ENCODE measurements around the gene TLR3.

Gene TLR3

DNA sequence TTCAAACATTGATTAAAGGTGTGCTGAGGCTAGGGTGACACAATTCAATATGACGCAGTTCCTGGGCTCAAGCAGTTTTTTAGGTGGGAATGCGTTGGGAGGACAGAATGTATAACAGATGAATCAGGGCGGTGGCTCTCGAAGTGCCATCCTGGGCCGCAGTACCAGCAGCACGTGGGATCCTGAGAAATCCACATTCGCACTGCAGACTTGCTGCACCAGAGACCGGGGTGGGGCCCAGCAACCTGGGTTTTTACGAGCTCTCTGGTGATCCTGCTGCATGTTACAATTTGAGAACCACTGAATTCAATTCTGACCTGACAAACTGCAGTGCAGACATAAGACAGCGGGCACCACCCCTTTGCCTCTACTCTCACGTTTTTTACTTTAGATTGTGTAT is 65.9 kb downstream of the TLR3 start:
- TF ChIP-seq, protein P1, sequence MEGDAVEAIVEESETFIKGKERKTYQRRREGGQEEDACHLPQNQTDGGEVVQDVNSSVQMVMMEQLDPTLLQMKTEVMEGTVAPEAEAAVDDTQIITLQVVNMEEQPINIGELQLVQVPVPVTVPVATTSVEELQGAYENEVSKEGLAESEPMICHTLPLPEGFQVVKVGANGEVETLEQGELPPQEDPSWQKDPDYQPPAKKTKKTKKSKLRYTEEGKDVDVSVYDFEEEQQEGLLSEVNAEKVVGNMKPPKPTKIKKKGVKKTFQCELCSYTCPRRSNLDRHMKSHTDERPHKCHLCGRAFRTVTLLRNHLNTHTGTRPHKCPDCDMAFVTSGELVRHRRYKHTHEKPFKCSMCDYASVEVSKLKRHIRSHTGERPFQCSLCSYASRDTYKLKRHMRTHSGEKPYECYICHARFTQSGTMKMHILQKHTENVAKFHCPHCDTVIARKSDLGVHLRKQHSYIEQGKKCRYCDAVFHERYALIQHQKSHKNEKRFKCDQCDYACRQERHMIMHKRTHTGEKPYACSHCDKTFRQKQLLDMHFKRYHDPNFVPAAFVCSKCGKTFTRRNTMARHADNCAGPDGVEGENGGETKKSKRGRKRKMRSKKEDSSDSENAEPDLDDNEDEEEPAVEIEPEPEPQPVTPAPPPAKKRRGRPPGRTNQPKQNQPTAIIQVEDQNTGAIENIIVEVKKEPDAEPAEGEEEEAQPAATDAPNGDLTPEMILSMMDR (IDR thresholded peaks at IDR 0.05), result no peak
- intact Hi-C loops (cut with DNase I; ENCODE audit: low total_unique reads), result no loop called here
- Histone ChIP-seq H3K27ac (no peak overlapping the region), H3K4me1 (no peaks in the 10 kb centered on the region), H3K9me3 (no peaks in the 10 kb centered on the region), H3K4me3 (no peak overlapping the region), H3K27me3 (no peaks in the 10 kb centered on the region), H3K36me3 (no peaks in the 10 kb centered on the region)
- no peak for DNase-seq

DNA sequence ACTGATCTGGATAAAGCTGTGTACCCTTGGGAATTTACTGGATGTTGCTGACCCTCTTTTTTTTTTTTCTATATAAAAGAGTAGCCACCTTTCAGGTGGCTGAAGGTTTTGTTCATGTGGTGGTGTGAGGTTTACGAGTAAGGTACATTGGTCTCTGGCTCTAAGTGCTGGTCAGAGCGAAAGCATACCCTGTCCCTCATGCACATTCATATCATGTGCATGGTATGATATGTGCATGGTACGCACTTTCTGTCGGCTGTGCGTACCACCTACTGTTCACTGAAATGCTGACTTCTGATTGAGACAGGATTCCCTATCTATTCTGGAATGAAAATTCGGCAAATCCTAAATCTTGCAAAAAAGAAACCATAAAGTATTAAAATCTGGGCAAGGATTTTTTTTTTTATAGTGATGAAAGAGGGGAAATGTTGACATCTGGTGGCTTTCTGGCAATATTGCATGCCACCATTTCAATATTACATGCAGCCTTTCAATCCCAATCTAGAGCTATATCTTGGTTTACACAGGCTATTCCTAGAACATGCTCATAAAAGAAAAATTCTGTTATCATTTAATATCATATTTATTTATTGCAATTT is 68.3 kb downstream of the TLR3 start:
- Histone ChIP-seq H3K9me3 (no peaks in the 10 kb centered on the region), H3K36me3 (no peaks in the 10 kb centered on the region), H3K4me1 (no peaks in the 10 kb centered on the region), H3K27me3 (no peaks in the 10 kb centered on the region), H3K4me3 (peak overlapping the region in 1 of 2 donors; percentile 3), H3K27ac (no peak overlapping the region)
- TF ChIP-seq, protein P1 (IDR thresholded peaks at IDR 0.05), result peak; percentile 67 to 80
- DNase-seq, result no peak
- intact Hi-C loops (cut with DNase I; ENCODE audit: low total_unique reads), result no loop called here

All from tibial artery (tissue), 4 donors.